ENCODE data around the gene IMMP1L.

GRCh38 chr11:31521497-31522150 lies 12.2 kb upstream of the IMMP1L start:
- TF ChIP-seq CTCF (IDR thresholded peaks at IDR 0.05) (no peak), EP300 (IDR thresholded peaks at IDR 0.05) (no peak)

Measured in stomach (tissue), 4 donors.